Measurements from ENCODE around the gene GPRIN1.

GPRIN1 gene

DNA sequence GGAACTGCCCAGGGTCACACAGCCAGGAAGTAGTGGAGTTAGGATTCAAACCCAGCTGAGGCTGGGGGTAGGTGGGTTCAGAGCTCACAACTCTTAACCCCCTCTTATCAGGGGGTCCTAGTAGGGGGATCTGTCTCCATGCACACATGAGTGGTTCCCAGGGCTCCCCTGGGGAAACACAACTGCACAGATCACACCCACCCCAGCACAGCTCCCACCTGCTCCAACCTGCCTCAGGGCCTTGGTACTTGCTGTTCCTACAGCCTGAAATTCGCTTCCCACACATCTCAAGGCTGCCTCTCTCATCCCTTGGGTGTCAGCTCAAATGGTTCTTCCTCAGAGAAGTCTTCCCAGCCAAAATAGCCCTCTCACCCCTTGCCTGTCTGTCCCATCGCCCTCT lies 15.6 kb upstream of the GPRIN1 start:
- in situ Hi-C loops (cut with MboI; ENCODE audit: low sequenced_read_pairs) = no loop called here

DNA sequence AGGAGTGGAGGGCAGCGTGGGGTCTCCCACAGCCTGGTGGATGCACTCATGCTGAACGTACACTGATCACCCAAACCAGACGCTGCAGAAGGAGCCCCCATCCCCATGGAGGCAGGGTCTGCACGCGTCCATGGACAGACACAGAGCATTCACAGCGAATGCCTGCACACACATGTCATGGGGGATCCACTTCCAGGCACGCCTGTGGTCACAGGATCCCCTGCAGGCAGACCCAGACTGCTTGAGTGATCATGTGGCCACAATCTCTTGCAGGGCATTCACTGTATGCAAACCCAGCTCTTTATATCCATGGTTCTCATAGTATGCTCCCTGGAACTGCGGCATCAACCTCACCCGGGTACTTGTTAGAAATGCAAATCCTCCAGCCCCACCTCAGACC lies 15.0 kb upstream of the GPRIN1 start:
- in situ Hi-C loops (cut with MboI; ENCODE audit: low sequenced_read_pairs) = no loop called here

DNA sequence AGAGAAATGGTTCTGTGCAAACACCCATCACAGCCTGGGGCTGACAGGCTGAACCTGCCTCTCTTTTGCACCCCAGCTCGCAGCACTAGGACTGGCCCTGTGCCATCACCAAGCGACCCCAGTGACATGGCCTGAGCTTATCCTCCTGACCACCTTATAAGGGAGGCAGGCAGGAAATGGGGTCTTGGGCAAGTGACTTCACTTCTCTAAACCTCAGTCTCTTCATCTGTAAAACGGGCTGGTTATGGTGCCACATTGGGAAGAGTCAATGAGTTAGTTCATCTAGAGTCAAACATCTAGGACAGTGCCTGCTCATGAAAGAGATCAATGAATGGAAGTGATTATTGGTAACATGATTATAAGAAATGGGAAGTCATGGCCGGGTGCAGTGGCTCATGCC lies 14.2 kb upstream of the GPRIN1 start:
- in situ Hi-C loops (cut with MboI; ENCODE audit: low sequenced_read_pairs) = no loop called here

DNA sequence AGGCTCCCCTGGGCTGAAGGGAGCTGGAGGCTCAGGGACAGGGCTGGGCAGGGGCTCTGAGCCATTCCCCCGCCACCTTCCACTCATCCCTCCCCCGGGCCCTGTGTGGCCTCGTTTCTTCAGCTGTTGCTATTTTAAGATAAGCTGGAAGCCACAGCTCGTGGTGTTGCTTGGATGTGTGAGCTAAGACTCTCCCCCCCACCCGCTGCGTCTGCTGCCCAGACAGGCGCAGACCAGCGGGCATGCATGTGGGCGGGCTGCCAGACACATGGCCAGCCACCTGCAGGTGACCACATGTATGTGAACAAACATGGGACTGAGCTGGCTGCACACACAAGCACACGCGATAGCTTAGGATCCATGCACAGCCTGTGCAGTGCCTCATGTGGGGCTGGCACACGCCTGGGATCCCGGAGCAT lies 11.7 kb upstream of the GPRIN1 start:
- in situ Hi-C loops (cut with MboI; ENCODE audit: low sequenced_read_pairs) = no loop called here

DNA sequence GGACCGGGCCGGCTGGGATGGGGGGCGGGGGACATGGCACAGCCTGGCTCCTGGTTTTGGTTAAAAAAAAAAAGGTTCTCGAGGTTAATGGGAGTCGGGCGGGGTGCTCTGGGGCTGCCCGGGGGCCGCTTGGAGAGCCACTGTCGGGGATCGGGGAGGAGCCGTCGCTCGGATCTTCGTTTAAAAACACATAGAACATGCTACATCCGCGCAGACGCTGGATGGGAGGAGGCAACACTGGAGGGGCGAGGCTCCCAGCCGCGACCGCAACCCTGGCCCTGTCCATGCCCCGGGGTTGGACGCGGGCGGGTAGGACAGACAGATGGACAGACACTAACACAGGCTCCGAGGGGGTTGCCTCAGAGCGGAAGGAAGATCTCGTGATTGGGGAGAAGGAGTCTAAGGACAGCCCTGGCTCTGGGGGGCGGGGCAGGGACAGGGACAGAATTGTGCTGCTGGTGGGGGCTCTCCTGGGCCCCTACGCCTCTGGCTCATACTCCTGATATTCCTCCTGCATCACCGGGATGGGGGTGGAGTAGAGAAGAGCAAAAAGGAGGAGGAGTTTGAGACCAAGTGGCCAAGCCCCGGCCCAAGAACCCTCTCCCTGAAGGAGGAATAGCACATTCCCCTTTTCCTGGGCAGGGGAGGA lies 10.5 kb upstream of the GPRIN1 start:
- in situ Hi-C loops (cut with MboI; ENCODE audit: low sequenced_read_pairs) = no loop called here

DNA sequence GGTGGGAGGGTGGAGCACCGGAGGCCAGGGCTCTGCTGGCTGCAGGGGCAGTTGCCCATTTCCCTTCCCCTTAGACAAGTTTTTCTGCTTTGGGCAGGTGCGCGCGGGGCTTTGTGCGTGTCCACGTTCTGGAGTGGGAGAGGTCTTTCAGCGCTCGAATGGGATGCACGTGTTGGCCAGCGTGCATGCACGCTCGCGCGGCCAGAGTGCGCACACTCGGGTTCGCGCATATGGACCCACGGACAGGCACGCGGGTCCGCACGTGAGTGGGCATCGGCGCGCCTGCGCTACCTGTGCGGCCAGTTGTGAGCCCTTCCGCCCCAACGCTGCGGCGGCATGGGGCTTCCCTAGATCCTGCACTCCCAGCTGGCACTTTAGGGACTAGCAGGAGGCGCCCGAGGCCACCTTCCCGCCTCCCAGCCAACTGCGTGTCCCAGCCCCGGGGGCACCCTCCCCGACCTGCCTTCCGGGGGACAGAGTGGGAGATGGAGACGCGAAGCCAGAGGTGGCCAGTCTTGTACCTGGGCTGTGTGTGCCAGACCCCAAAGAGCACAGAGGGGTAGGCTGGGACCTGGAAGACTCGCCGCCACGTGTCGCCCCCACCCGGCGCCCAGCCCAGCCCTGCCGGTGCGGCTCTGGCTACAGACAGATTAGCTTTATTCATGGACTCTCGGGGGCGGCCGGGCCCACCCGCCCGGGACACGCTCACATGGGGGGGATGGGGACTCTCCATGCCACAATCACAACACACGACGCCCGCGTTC lies 9.8 kb upstream of the GPRIN1 start:
- in situ Hi-C loops (cut with MboI; ENCODE audit: low sequenced_read_pairs) = no loop called here

DNA sequence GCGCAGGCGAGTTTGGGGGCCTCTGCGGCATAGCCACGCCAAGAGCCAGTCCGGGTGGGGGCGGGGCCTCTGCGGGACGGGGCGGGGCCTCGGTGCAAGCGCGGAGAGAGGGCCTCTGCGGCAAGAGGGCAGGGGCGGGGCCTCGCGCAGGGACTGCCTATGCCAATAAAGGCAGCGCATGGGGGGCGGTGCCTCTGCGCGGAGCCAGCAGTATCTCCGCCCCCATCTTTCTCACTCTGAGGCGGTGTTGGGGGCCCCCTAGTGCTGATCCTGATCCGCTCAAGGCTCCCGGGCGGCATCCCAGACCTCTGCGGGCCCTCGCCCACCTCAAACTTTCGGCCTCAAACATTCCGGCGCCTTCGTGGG lies 9.2 kb upstream of the GPRIN1 start:
- in situ Hi-C loops (cut with MboI; ENCODE audit: low sequenced_read_pairs) = no loop called here

DNA sequence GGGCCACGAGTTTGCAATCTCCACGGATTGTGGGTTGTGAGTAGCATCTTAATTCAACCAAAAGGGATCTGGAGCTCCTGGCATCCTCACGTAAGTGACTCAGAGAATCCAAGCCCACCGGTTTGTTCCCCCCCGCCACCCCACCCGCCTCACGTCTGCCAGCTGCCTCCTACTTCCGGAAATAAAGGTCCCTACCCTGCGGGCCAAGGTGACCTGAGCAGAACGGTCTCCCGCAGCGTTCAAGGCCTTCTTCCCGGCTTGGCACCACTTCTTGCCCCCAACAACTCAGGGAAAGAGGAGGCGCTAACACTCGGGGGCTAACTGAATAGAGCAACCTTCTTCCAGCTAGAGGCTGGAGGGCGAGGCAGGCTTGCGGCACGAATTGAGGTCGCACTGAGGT lies 8.8 kb upstream of the GPRIN1 start:
- in situ Hi-C loops (cut with MboI; ENCODE audit: low sequenced_read_pairs) = no loop called here

DNA sequence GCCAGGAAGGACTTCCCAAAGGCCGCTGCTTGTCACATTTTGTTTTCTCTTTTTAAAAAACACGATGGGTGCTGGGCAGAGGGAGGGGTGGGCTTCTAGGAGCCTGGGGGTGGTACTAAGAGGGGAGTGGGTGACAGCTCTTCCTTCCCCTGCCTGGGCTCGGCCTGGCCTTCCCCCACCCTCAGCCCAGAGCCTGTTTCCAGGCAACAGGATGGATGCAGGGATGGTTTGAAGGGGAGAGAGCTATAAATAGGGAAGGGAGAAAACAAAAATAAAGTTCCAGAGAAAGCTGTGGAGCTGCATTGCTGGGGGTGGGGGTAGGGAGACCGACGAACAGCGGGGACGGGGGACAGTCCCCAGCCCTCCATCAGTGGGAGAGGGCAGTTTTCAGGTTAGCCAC lies 6.6 kb upstream of the GPRIN1 start:
- in situ Hi-C loops (cut with MboI; ENCODE audit: low sequenced_read_pairs) = no loop called here

DNA sequence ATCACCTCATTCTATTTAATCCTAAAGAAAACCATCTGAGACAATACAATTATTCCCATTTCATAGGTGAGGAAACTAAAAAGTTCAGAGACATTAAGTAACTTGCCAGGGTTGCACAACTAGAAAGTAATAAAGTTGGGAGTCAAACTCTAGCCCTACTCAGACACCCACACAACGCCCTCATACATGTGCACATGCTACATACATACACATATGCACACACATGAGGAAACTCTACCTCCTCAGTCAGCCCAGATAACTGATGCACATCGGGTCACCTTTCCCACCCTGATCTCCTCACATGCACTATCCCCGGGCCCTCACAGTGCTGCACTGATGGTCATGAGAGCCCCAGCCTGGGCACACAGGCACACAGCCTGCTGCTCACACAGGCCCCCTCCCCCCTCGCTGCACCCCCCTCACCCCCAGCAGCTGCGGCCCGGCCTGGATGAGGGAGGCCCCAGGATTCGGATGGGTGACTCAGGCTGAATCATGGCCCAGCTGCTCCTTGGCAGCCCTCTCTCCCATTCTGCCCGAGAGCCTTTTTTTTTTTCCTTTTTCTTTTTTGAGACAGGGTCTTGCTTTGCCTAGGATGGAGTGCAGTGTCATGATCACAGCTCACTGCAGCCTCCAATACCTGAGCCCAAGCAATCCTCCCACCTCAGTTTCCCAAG lies 5.0 kb upstream of the GPRIN1 start:
- in situ Hi-C loops (cut with MboI; ENCODE audit: low sequenced_read_pairs) = no loop called here

DNA sequence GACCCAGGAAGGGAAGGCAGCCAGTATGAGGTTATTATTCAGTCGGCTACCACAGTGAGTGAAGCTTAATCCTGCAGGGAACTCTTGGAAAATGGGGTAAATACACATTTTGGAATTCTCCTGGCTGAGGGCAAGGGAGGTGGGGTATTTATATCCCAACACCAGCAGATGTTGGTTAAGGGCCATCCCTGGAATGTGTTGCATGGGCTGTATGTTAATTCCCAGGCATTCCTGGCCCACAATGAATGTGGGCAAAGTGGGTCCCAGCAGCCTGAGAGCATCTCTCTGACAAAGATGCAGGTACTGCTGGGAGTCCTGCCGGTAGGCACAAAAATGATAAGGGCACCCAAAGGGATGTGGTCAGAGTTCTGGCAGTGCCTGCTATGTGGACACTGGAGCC lies 2.9 kb upstream of the GPRIN1 start:
- in situ Hi-C loops (cut with MboI; ENCODE audit: low sequenced_read_pairs) = no loop called here

DNA sequence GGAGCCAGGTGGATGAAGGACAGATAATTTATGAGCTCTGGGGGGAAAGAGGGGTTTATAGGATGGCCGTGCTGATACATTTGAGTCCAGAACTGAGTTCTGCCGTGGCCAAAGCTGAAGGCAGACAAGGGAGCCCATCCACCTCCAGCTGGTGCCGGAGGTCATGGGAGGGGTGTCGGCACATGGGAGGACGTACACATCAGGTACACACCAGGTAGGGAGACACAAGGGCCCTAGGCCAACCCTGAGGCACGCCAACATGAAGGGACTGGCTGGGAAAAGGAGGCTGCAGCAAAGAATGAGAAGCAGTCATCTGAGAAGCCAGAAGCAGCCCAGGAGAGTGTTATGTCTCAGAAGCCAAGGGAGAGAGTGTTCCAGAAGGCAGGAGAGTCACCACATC lies 2.1 kb upstream of the GPRIN1 start:
- in situ Hi-C loops (cut with MboI; ENCODE audit: low sequenced_read_pairs) = no loop called here

DNA sequence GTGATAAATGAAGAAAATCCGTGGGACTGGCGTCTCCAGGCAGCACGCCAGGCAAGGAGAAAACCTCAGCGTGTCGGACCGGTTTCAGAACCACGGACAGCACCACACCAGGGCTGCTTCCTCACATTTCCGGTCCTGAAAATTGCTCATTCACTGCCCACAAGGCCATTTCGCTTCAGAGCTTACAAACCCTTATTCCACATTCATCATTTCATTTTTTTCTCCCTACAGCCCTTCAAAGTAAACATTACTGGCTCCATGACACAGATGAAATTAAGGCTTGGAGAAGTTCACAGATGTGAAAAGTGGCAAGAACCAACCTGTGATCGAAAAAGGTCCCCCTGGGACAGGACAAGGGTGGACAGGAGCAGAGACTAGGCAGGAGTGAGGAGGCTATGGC lies 1.5 kb upstream of the GPRIN1 start:
- in situ Hi-C loops (cut with MboI; ENCODE audit: low sequenced_read_pairs) = no loop called here

DNA sequence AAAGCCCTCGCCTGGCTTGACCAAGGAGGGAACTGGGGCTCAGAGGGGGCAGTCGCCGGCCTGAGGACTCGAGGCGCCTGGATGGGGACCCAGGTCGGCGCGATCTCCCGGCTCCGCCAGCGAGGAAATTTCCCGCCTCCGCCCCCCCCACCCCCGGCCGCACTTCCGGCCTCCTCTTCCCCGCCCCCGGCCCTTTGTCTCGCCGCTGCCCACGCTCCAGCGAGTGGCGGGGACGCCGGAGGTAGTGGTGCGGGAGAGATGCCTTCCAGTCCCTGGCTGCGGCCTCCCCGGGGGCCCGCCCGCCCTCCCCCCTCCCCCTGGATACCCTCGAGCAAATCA lies 448 bp upstream of the GPRIN1 start:
- in situ Hi-C loops (cut with MboI; ENCODE audit: low sequenced_read_pairs) = no loop called here

DNA sequence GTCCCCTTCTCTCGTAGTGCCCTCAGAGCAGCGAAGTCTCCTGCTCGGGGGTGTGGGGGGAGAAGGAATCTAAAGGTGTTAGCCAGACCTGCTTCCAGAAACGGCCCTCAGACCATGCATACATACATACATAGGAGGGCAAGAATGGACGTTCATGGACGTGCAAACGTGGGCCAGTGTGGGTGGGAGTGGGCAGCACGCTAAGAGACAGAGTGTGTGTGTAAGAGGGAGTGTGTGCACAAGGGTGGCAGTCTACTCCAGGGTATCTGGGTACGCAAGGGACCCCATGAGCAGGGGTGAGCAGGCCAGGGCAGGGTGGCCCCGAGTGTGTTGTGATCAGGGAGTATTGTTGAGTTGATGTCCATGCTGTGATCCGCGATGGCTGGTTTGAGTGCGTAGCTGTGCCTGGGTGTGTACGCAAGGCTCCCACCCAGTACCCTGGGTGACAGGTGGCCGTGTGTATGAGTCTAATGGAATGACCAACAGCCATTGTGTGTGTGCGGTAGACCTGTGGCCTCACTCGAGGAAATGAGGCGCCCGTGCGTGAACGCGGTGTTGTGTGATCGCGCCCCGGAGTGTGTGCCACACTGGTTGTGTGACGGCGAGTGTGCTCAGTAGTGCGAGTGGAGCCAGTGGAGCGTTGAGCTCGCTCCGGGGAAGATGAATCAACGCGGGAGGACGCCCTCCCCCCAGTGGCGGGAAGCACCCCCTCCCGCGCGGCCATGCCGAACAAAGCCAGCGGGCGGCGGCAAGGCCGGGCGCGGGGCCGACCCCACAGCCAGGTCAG lies 826 bp downstream of the GPRIN1 start:
- in situ Hi-C loops (cut with MboI; ENCODE audit: low sequenced_read_pairs) = no loop called here

DNA sequence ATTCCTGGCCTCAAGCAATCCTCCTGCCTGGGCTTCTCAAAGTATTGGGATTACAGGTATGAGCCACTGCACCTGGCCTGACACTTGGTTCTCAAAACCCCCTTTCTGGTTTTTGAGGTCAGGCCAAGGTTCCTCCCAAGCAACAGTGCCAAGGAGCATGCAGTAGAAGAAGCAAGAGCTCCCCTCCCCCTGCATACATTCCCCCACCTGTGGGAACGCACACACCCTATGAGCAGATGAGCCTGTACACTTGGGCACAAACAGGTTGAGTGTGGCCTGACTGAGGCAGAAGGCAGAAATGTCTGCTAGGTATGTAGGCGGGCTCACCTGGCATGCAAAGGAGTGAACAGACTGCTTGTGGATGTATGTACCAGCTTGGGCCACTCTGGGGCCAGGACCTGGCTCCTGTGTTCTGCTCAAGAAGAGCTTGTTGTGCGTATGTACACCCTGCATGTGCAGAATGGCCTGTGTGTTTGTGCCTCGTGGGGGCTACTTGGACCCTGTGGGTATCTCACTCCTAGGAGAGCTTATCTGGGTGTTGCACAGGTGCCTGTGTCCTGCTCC lies 1.7 kb downstream of the GPRIN1 start:
- in situ Hi-C loops (cut with MboI; ENCODE audit: low sequenced_read_pairs) = no loop called here

DNA sequence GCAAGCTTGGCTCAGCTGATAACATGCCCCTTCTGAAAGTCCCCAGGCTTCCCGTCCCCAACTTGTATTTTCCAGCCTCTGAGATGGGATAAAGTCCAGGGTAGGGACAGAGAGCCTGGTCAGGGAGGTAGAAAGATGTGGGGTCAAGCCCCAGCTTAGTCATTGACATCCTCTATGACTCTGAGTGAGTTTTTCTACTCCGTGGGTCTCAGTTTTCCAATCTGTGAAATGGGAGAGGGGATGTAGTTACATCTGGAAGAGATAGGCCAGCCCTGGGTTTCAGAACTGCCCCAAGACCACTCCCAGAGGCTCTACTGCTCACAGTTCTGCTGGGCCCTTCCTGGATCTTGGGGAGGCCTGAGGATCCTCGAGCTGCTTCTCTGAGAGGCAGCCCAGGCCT lies 3.1 kb downstream of the GPRIN1 start:
- in situ Hi-C loops (cut with MboI; ENCODE audit: low sequenced_read_pairs) = no loop called here

DNA sequence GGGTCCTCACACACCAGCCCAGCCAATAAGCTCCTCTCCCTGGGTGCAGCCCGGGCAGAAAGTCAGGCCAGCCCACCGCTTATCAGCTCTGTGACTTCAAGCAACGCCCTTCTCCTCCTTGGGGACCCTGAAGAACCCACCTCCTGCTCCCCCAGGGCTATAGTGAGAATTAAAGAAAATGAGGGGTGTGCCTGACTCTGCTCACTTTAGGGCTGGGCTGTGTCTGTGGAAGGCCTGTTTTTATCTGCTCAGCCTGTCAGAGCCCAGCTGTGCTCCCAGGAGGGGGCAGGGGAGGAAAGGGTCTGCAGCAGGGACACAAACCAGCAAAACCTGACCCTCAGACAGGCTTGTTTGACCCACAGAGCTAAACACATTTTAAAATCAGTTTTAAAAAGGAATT lies 3.9 kb downstream of the GPRIN1 start:
- in situ Hi-C loops (cut with MboI; ENCODE audit: low sequenced_read_pairs) = no loop called here

DNA sequence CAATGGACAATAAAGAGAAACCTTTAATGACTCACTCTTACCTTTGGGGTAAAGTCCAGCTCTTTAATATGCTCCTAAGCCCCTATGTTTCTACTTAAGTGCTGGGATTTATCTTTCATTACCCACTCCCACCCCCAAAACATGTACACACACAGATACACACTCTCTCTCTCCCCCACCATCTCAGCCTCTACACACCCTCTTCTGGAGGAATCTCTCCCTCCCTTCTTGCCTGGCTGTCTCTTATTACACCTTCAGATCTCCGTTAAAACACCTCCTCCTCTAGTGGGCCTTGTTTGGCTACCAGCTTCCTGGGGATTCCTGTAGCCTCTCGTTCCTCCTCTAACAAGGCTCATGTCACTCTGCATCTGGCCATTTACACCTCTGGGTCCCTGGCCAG lies 6.9 kb downstream of the GPRIN1 start:
- in situ Hi-C loops (cut with MboI; ENCODE audit: low sequenced_read_pairs) = no loop called here

DNA sequence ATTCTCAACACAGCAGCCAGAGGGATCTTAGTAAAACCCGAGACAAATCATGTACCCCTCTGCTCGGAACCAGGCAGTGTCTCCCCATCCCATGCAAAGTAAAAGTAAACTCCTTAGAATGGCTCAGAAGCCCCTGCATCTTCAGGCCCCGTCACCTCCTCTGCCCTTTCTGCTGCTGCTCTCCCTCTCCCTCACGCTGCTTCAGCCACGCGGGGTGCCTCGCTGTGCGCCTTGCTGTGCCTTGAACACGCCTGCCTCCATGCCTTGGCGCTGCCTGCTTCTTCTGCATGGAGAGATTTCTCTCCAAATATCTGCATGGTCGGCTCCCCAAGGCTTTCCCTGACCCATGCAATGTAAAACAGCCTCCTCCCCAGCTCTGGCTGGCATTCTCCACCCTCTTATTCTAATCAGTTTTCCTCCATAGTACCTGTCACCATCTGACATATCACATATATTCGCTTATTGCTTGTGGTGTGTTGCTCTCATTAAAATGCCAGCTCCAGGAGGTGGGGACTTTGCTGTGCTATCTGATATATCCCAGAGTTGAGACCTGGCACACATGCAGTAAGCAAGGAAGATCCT lies 8.0 kb downstream of the GPRIN1 start:
- in situ Hi-C loops (cut with MboI; ENCODE audit: low sequenced_read_pairs) = no loop called here
